K562 (cell line): Measurements from ENCODE around the gene MSANTD1. TPM values are rescaled to one million over a fixed set of nuclear protein-coding genes. Genes with fewer than 3 reads are reported as not detected.

Source experiments
- ATAC-seq: fragments of 200-7000 bp; cut with Tn5 transposase; 3 replicates; pipeline ENCODE4 v1.9.1; 2020; ENCODE audit warnings: moderate library complexity
- BruUV-seq: library from RNA; stranded (reverse); fragments of 400-500 nt; replicated peaks from 2 replicates; lab custom pipeline; 2021; lab: Mats Ljungman, UMichigan
- CTCF ChIA-PET: fragments of 300-600 bp; formaldehyde crosslinking; extraction: SDS; loops from one replicate; lab custom pipeline; 2021; ENCODE audit warnings: low intra/inter-chr PET ratio; lab: Yijun Ruan, JAX
- POLR2A ChIA-PET: fragments of 300-600, 350-650 bp; sonication (Branson Sonifier 250); formaldehyde crosslinking; extraction: SDS; loops from one replicate; lab custom pipeline; 2021; ENCODE audit warnings: antibody characterized with exemption, inconsistent platforms; lab: Yijun Ruan, JAX
- DNase-seq, 4 experiments: peaks; one replicate each; pipeline versions ENCODE4 v3.0.0 to v3.0.0-alpha.2; 2011 to 2018; ENCODE audit warnings: low spot score in 3 of 4, mixed read lengths in 3 of 4; ENCODE audit errors: extremely low read depth in 1 of 4
- FAIRE-seq: peaks from 2 replicates; lab custom pipeline; 2011; peaks lifted over from hg19 to GRCh38; lab: Jason Lieb, UNC
- H2AFZ ChIP-seq: 2 replicates; pipeline ENCODE4 v1.6.0; 2011; ENCODE audit warnings: low read depth, low read length, control low read depth, inconsistent platforms
- H3K27ac ChIP-seq: fragments of 200-600 bp; 3 replicates; pipeline ENCODE4 v1.8.0; 2011; ENCODE audit warnings: low read depth, mild to moderate bottlenecking, control low read depth, inconsistent platforms, low read length, moderate library complexity, mixed read lengths; ENCODE audit errors: extremely low read depth
- H3K27me3 ChIP-seq, 2 experiments: fragments of 300-600 bp in 1 of 2; 2 replicates in 1 of 2; 3 replicates in 1 of 2; pipeline versions ENCODE4 v1.6.0 to v1.8.0; 2011; ENCODE audit warnings: inconsistent platforms in 2 of 2, low read length in 2 of 2, mild to moderate bottlenecking in 1 of 2, mixed read lengths in 1 of 2, moderate library complexity in 1 of 2; ENCODE audit not compliant: control insufficient read depth in 2 of 2, insufficient read depth in 2 of 2
- H3K36me3 ChIP-seq: fragments of 300-600 bp; 3 replicates; pipeline ENCODE4 v1.8.0; 2011; ENCODE audit warnings: mild to moderate bottlenecking, low read length, inconsistent platforms; ENCODE audit not compliant: control insufficient read depth, insufficient read depth
- H3K4me1 ChIP-seq, 2 experiments: fragments of 200-600 bp in 1 of 2; replicated peaks in 1 of 2; 2 replicates in 1 of 2; 3 replicates in 1 of 2; pipeline versions ENCODE4 v1.5.1 to v1.8.0; 2011; ENCODE audit warnings: inconsistent platforms in 2 of 2, low read length in 2 of 2, mild to moderate bottlenecking in 1 of 2, mixed read lengths in 1 of 2, moderate library complexity in 1 of 2; ENCODE audit not compliant: control insufficient read depth in 2 of 2, insufficient read depth in 2 of 2
- H3K4me2 ChIP-seq: 2 replicates; pipeline ENCODE4 v1.6.1; 2011; ENCODE audit warnings: low read length, control low read depth, inconsistent platforms, mixed read lengths; ENCODE audit not compliant: insufficient read depth
- H3K4me3 ChIP-seq: fragments of 200-600 bp; sonication (generic), shearing (Covaris generic); 2 replicates; pipeline ENCODE4 v1.5.1; 2016; ENCODE audit warnings: control low read depth, inconsistent platforms
- H3K79me2 ChIP-seq: fragments of 200-600 bp; 3 replicates; pipeline ENCODE4 v1.8.0; 2011; ENCODE audit warnings: low read length, inconsistent platforms; ENCODE audit not compliant: control insufficient read depth, insufficient read depth
- H3K9ac ChIP-seq, 2 experiments: 2 replicates each; pipeline versions ENCODE4 v1.6.0 to v1.6.1; 2011; ENCODE audit warnings: low read depth in 2 of 2, low read length in 2 of 2, control low read depth in 1 of 2, inconsistent platforms in 1 of 2, mild to moderate bottlenecking in 1 of 2, mixed read lengths in 1 of 2; ENCODE audit not compliant: insufficient read depth in 1 of 2
- H3K9me1 ChIP-seq: one replicate; pipeline ENCODE4 v1.6.0; 2011; ENCODE audit warnings: inconsistent platforms, mild to moderate bottlenecking, low read length, moderate library complexity; ENCODE audit not compliant: control insufficient read depth, insufficient read depth
- H3K9me3 ChIP-seq: replicated peaks from 2 replicates; pipeline ENCODE4 v1.5.1; 2011; ENCODE audit warnings: low read depth, low read length, inconsistent platforms; ENCODE audit not compliant: control insufficient read depth, insufficient read depth
- H4K20me1 ChIP-seq: replicated peaks from 2 replicates; pipeline ENCODE4 v1.6.1; 2011; ENCODE audit warnings: low read length, inconsistent platforms, mixed read lengths; ENCODE audit not compliant: control insufficient read depth, insufficient read depth
- CTCF ChIP-seq, 3 experiments: IDR thresholded peaks in 2 of 3; conservative IDR thresholded peaks in 1 of 3; 2 replicates each; pipeline ENCODE4 v1.5.1; 2011 to 2012; ENCODE audit warnings: low read length in 3 of 3, mild to moderate bottlenecking in 3 of 3, control low read depth in 2 of 3, improper control_type of control experiment in 1 of 3, inconsistent platforms in 1 of 3, low read depth in 1 of 3, mixed read lengths in 1 of 3, moderate library complexity in 1 of 3; ENCODE audit not compliant: insufficient read depth in 2 of 3
- ELF2 ChIP-seq: fragments of 250-450 bp; sonication (Bioruptor Pico); IDR thresholded peaks from 2 replicates; pipeline ENCODE4 v1.5.0; 2021; ENCODE audit warnings: mild to moderate bottlenecking
- FUS ChIP-seq: fragments of 200-400 bp; formaldehyde crosslinking; optimal IDR thresholded peaks from 2 replicates; pipeline ENCODE3; 2017; ENCODE audit warnings: low read depth, low read length
- LCOR ChIP-seq: sonication (generic); formaldehyde crosslinking; IDR thresholded peaks from 2 replicates; pipeline ENCODE4 v1.8.0; 2022; ENCODE audit warnings: mild to moderate bottlenecking, missing genetic modification reagents
- MTA1 ChIP-seq: fragments of 450-650 bp; IDR thresholded peaks from 2 replicates; pipeline ENCODE4 v1.6.1; 2017; ENCODE audit warnings: borderline replicate concordance
- NCOA1 ChIP-seq: fragments of 450-650 bp; IDR thresholded peaks from 2 replicates; pipeline ENCODE4 v1.6.1; 2016; ENCODE audit warnings: low read depth
- NR2C1 ChIP-seq, 2 experiments: fragments of 450-650 bp; IDR thresholded peaks; 2 replicates each; pipeline ENCODE4 v1.6.1; 2017; ENCODE audit warnings: mild to moderate bottlenecking in 2 of 2, antibody characterized with exemption in 1 of 2, inconsistent platforms in 1 of 2, missing compliant biosample characterization in 1 of 2, missing genetic modification characterization in 1 of 2
- PHF8 ChIP-seq: fragments of 200-600 bp; sonication (generic); IDR thresholded peaks from 2 replicates; pipeline ENCODE4 v1.6.1; 2012; ENCODE audit warnings: mixed run types, mild to moderate bottlenecking, inconsistent platforms, low read length, moderate library complexity, borderline replicate concordance
- POLR2AphosphoS2 ChIP-seq: IDR thresholded peaks from 2 replicates; pipeline ENCODE4 v1.6.1; 2012; ENCODE audit warnings: low read length, improper control_type of control experiment
- POU5F1 ChIP-seq: fragments of 150-350 bp; IDR thresholded peaks from 2 replicates; pipeline ENCODE4 v1.6.1; 2014; ENCODE audit warnings: borderline replicate concordance, low read length, low read depth, mild to moderate bottlenecking; ENCODE audit not compliant: partially characterized antibody
- RBM25 ChIP-seq: fragments of 200-400 bp; formaldehyde crosslinking; IDR thresholded peaks from 2 replicates; pipeline ENCODE4 v1.6.1; 2018; ENCODE audit warnings: low read length, low read depth, moderate library complexity; ENCODE audit not compliant: severe bottlenecking
- TBL1XR1 ChIP-seq, 2 experiments: IDR thresholded peaks; 2 replicates each; pipeline ENCODE4 v1.6.1; 2012; ENCODE audit warnings: improper control_type of control experiment in 2 of 2, low read length in 2 of 2, mild to moderate bottlenecking in 1 of 2
- ZNF280A ChIP-seq: fragments of 450-650 bp; IDR thresholded peaks from 2 replicates; pipeline ENCODE4 v1.6.1; 2018; ENCODE audit warnings: mild to moderate bottlenecking, low read depth; ENCODE audit not compliant: partially characterized antibody
- ZNF436 ChIP-seq: fragments of 250-450, 450-650 bp; sonication (Bioruptor Pico); formaldehyde crosslinking; IDR thresholded peaks from 2 replicates; pipeline ENCODE4 v1.7.0; 2020; ENCODE audit warnings: mild to moderate bottlenecking
- whole genome bisulfite sequencing: fragments of 100-300 bp; shearing (Covaris generic); methylation state at CpG from one replicate; pipeline ENCODE4 v1.1.6; 2016; ENCODE audit warnings: low coverage, mixed read lengths; ENCODE audit not compliant: insufficient coverage; ENCODE audit errors: missing lambda C conversion rate; 5-methylcytosine and 5-hydroxymethylcytosine counted together
- in situ Hi-C: fragments of 300-500 bp; cut with MboI; formaldehyde crosslinking; loops from 4 replicates; pipeline ENCODE4 v1.15.0; 2018; ENCODE audit warnings: inconsistent platforms, mixed read lengths
- intact Hi-C: fragments of 100-400 bp; cut with micrococcal nuclease; formaldehyde crosslinking; loops from 2 replicates; pipeline ENCODE4 v1.14.2; 2022
- polyA plus RNA-seq, 8 experiments: library from polyadenylated mRNA; depleted of rRNA in 4 of 8; stranded (reverse) in 5 of 8; unstranded in 3 of 8; fragments of >200 nt; fragmentation: Nextera tagmentation in 2 of 8; fragmentation: Illumina TruSeq in 1 of 8; extraction: Ambion mirVana in 2 of 8; extraction: Trizol in 1 of 8; gene quantifications; 2 replicates each; pipeline versions ENCODE4 v1.2.1 to v1.2.3, GENCODE V29; 2011 to 2014; ENCODE audit warnings: inconsistent platforms in 1 of 8, missing spikeins in 1 of 8
- total RNA-seq, 7 experiments: library from RNA; depleted of rRNA in 6 of 7; stranded (reverse); fragments of >200 nt in 6 of 7; fragmentation: Illumina TruSeq in 2 of 7; extraction: Trizol in 2 of 7; gene quantifications; 2 replicates each; pipeline versions ENCODE4 v1.2.1 to v1.2.3, GENCODE V29; 2011 to 2021; ENCODE audit warnings: low replicate concordance in 1 of 7
- TF ChIP-seq, protein P1 (sequence below): fragments of 450-650 bp; formaldehyde crosslinking; IDR thresholded peaks from 2 replicates; pipeline ENCODE4 v1.4.0; 2022; ENCODE audit warnings: missing genetic modification characterization
- TF ChIP-seq, protein P2 (sequence below): fragments of 250-450 bp; sonication (Bioruptor Pico); IDR thresholded peaks from 2 replicates; pipeline ENCODE4 v1.5.0; 2021

The MSANTD1 gene
- total and polyA plus RNA-seq, 9 of the 15 experiments (the other 6 are each of a cell fraction or from before 2014, with no cell fraction given): 0.04 to 0.09 (median 0.07) TPM; not detected in 6

- TF ChIP-seq ZNF280A: no peak
- TF ChIP-seq, protein P1, sequence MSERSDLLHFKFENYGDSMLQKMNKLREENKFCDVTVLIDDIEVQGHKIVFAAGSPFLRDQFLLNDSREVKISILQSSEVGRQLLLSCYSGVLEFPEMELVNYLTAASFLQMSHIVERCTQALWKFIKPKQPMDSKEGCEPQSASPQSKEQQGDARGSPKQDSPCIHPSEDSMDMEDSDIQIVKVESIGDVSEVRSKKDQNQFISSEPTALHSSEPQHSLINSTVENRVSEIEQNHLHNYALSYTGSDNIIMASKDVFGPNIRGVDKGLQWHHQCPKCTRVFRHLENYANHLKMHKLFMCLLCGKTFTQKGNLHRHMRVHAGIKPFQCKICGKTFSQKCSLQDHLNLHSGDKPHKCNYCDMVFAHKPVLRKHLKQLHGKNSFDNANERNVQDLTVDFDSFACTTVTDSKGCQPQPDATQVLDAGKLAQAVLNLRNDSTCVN (CRISPR knock-in tag): no peak
Measured at GRCh38 chr4:3215733-3216132, 33.2 kb upstream of the MSANTD1 start (continued).

DNA sequence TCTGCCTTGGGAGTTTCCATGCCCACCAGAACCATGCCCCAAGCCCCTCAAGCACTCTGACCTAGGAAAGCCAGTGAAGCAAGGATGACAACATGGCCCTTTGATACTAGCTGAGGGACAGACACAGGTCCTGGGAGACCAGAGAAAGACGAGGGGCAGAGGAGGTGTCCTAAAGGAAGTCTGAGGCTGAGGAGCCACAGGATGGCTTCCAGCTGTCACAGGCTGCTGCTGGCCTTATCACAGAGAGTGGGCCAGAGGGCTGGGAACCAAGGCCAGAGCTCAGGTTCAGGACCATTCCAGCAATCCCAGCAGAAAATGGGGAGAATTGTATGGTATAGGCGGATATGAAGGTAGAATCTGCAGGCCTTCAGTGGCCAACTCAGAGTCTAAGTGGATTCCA lies 31.7 kb upstream of the MSANTD1 start:
- DNase-seq (no peak), ATAC-seq (no peak), FAIRE-seq (no peak)
- Histone ChIP-seq H3K27me3 (no peaks in the 10 kb centered on the region), H3K9me1 (no peaks in the 10 kb centered on the region), H3K4me2 (no peak overlapping the region), H4K20me1 (no peaks in the 10 kb centered on the region), H3K4me1 (no peaks in the 10 kb centered on the region), H3K79me2 (no peaks in the 10 kb centered on the region), H2AFZ (no peak overlapping the region), H3K9ac (no peak overlapping the region), H3K9me3 (no peaks in the 10 kb centered on the region), H3K4me3 (no peak overlapping the region), H3K36me3 (peaks cover 55% of the 10 kb centered on the region; the same call in 2 of the 3 replicates), H3K27ac (no peak overlapping the region)
- TF ChIP-seq FUS: no peak
- TF ChIP-seq ELF2 (CRISPR knock-in tag): no peak
- TF ChIP-seq POLR2AphosphoS2: no peak
- TF ChIP-seq, protein P2, sequence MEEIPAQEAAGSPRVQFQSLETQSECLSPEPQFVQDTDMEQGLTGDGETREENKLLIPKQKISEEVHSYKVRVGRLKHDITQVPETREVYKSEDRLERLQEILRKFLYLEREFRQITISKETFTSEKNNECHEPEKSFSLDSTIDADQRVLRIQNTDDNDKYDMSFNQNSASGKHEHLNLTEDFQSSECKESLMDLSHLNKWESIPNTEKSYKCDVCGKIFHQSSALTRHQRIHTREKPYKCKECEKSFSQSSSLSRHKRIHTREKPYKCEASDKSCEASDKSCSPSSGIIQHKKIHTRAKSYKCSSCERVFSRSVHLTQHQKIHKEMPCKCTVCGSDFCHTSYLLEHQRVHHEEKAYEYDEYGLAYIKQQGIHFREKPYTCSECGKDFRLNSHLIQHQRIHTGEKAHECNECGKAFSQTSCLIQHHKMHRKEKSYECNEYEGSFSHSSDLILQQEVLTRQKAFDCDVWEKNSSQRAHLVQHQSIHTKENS (CRISPR knock-in tag): no peak
- no peak for TF ChIP-seq ZNF436 (CRISPR knock-in tag)
- no peak for TF ChIP-seq TBL1XR1 (IDR thresholded peaks at IDR 0.05; ENCODE audit: low read length in 2 of 2)
- no peak for TF ChIP-seq RBM25
- TF ChIP-seq NCOA1: no peak
- no peak for TF ChIP-seq POU5F1
- no peak for TF ChIP-seq LCOR
- TF ChIP-seq MTA1: no peak
- TF ChIP-seq PHF8: no peak
- TF ChIP-seq NR2C1 (IDR thresholded peaks at IDR 0.05): no peak
- TF ChIP-seq NR2C1 (tag; IDR thresholded peaks at IDR 0.05): no peak
- TF ChIP-seq CTCF (IDR thresholded peaks at IDR 0.05 in 2 of 3, conservative IDR thresholded peaks at IDR 0.05 in 1 of 3; ENCODE audit: insufficient read depth in 2 of 3, low read depth in 1 of 3, low read length in 3 of 3): no peak
- intact Hi-C loops: no loop called here
- in situ Hi-C loops: no loop called here
- ChIA-PET POLR2A (no interaction called here), CTCF (no interaction called here)
- WGBS: 73% methylated on average over 2 of the region's 2 CpGs
- no TSS peak for BruUV-seq
